HG03521 (cell line): ENCODE data around the gene EOLA1.
"Not testable (repeated sequence)": the region's sequence is repeated elsewhere in the genome, so short reads cannot be mapped to it uniquely, and the experiment has no call there.

Experiments used
- ATAC-seq: cut with Tn5 transposase; IDR thresholded peaks from one replicate; pipeline ENCODE4 v1.9.1; 2021; ENCODE audit warnings: mild to moderate bottlenecking, moderate library complexity; ENCODE audit not compliant: unreplicated experiment

The EOLA1 gene

GRCh38 chrX:149541521-149542047, 772 bp downstream of the EOLA1 start:
- no peak for ATAC-seq

GRCh38 chrX:149545545-149546543, 5.0 kb downstream of the EOLA1 start:
- ATAC-seq: not testable (repeated sequence)

GRCh38 chrX:149546962-149547361, 6.2 kb downstream of the EOLA1 start:
- not testable (repeated sequence) for ATAC-seq

- ATAC-seq: not testable (repeated sequence)
Observed at GRCh38 chrX:149547782-149548181, 7.0 kb downstream of the EOLA1 start.

- not testable (repeated sequence) for ATAC-seq
Observed at GRCh38 chrX:149549701-149550100, 8.9 kb downstream of the EOLA1 start, which contains the start of gene HSFX3. HSFX3 (minus strand) TSS chrX:149549924; CDS start chrX:149549852, 72 bp downstream.

GRCh38 chrX:149550454-149550853, 9.6 kb downstream of the EOLA1 start:
- not testable (repeated sequence) for ATAC-seq

- not testable (repeated sequence) for ATAC-seq
Observed at GRCh38 chrX:149551245-149551938, 10.6 kb downstream of the EOLA1 start.

GRCh38 chrX:149551939-149552248, 11.1 kb downstream of the EOLA1 start:
- not testable (repeated sequence) for ATAC-seq

- not testable (repeated sequence) for ATAC-seq
Observed at GRCh38 chrX:149555251-149555650, 14.4 kb downstream of the EOLA1 start.

- ATAC-seq: no peak
Observed at GRCh38 chrX:149563359-149563758, 22.5 kb downstream of the EOLA1 start.

- no peak for ATAC-seq
Observed at GRCh38 chrX:149567621-149568417, 27.0 kb downstream of the EOLA1 start.

- no peak for ATAC-seq
Observed at GRCh38 chrX:149568701-149569296, 28.0 kb downstream of the EOLA1 start.

GRCh38 chrX:149569770-149570169, 29.0 kb downstream of the EOLA1 start:
- ATAC-seq: no peak

GRCh38 chrX:149570668-149571067, 29.9 kb downstream of the EOLA1 start:
- ATAC-seq: no peak

- no peak for ATAC-seq
Observed at GRCh38 chrX:149571770-149572169, 31.0 kb downstream of the EOLA1 start.

GRCh38 chrX:149572743-149573142, 31.9 kb downstream of the EOLA1 start:
- no peak for ATAC-seq

- ATAC-seq: peak; percentile 100
Observed at GRCh38 chrX:149573456-149573855, 32.6 kb downstream of the EOLA1 start.

GRCh38 chrX:149585631-149586030, 44.8 kb downstream of the EOLA1 start:
- not testable (repeated sequence) for ATAC-seq

GRCh38 chrX:149587359-149587758, 46.5 kb downstream of the EOLA1 start, which contains the start of gene MAGEA9B:
MAGEA9B (minus strand) TSS chrX:149587459; CDS start chrX:149583179, 4,280 bp downstream.
- not testable (repeated sequence) for ATAC-seq

GRCh38 chrX:149590993-149591392, 50.2 kb downstream of the EOLA1 start:
- ATAC-seq: not testable (repeated sequence)
